GM20431 (cell line): ENCODE results near the gene NCAN.

Experiments used
- in situ Hi-C: fragments of 300-500 bp; cut with MseI, MboI; formaldehyde crosslinking; loops from one replicate; pipeline ENCODE4 v1.15.0; 2020; ENCODE audit warnings: low sequenced_read_pairs; ENCODE audit not compliant: unreplicated experiment

Gene NCAN

DNA sequence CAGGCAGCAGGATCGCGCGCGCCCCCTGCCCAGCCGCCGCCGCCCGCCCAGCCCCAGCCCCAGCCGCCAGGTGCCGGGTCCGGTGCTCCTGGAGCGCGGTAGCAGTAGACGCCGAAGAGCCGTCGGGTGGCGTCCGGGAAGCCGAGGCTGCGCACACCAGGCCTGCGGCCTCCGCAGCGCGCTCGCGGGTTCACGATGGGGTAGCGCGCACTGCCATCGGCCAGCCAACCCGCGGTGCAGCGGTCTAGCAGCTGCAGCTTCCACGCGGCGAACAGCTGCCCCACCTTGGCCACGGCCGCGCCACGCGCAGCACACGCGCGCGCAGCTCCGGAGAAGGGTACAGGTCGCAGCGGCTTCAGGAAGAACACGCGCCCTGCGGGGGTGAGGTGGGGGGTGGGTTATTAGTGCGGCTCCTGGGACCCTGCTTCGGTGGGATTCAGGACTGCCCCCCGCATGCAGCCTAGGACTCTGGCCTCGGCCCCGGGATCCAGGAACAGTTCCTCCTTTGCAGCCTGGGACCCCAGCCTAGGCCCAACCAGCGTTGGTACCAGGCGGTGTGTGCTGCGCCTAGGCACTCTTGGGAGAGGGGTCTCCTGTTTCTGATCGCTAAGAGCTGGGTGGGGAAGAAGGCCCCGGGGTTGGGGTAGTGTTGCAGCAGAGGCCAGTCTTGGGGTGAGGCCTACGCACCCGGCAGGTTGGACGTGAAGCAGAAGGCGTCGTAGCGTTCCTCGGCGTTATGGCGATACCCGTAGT lies 46.3 kb downstream of the NCAN start:
- in situ Hi-C loops: no loop called here

DNA sequence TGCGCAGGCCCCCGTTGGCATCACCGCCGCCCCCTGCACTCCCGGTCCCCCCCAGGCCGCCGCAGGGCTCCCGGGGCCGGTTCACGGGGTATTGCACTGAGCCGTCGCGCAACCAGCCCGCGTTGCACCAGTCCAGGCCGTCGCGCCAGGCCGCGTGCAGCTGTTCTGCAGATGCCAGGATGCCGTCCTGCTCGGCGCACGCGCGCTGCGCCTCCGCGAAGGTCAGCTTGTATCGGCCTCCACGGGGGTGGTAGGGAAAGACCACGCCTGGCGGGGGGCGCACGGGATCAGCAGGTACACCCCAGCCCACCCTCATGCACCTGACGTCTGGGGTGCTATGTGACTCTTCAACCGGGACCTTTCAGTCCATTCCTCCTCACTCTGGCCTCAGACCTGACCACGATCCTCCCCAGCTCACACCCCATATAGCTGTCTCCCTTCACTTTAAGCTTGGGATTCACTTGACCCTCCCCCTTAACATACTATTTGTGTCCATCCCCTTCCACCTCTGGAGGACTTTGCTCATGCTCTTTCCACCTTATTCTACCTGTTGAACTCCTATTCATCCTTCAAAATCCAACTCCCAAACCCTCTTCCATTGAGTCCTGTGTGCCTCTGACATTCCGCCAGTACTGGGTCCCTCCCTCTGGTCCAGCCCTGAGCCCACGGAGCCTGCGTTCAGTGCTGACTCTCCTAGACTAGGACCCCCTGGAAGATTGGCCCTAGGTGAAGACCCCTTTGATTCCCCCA lies 47.0 kb downstream of the NCAN start:
- in situ Hi-C loops: no loop called here

GRCh38 chr19:19259741-19260140 lies 48.0 kb downstream of the NCAN start:
- in situ Hi-C loops: no loop called here

DNA sequence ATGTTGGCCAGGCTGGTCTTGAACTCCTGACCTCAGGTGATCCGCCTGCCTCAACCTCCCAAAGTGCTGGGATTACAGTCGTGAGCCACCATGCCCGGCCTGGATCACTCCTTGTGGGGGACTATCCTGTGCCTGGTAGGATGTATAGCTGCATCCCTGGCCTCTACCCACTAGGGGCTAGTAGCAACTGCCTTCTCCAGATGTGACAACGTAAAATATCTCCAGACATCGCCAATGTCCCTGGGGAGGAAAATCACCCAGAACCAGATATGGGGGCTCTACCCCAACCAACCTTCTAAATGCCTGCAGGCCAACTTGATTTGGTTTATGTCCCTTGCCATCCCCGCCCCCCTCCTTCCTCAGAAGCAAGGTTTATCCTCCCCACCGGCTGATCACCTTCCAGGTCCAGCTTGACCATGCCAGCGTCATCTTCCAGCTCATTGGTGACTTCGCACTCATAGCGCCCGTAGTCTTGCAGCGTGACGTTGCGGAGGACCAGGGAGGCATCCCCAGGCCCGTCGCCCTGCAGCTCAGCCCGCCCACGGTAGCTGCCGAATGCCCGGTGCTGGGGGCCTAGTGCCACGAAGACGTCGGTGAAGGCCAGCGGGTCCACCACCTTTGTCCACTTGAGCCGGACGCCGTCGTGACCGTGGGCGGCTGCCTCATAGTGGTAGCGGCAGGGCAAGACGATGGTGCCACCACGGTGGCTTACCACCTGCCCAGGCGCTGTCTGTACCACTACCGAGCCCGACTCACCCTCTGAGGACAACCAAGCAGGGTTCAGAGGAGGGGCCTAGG lies 48.9 kb downstream of the NCAN start:
- in situ Hi-C loops: no loop called here

DNA sequence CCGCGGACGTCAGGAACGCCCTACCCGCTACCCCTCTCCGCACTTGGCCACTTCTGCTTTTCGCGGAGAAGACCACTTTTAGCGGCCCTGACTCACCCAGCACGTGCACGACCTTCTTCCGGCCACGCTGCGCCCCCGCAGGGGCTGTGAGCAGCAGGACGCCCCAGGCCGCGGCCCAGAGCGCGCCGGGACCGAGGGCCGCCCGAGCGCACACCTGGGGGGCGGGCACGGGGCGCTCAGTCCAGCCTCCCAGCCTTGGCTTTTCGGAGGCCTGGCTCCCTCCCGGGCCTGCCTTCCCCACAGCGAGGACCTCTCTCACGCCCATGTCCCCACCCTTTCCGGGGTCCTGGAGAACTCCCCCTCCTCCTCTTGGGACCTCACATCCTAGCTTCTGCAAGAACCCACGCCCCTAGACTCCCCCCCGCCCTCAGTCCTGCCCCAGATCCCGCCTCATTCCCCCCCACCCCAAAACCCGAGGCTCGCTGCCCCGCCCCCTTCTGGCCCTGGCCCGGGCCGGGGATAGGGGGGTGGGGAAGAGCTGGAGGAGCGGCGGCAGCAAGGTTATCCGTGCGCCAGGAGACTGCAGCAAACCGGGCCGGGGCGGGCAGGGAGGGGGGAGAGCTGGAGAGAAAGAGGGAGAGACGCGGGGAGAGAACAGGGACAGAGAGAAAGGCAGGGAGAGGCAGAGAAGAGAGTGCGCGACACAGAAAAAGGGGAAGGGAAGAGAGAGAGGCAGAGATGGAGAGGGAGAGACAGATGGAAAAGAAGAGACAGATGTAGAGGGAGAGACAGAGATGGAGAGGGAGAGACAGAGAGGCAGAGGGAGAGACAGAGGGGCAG lies 49.8 kb downstream of the NCAN start:
- in situ Hi-C loops: no loop called here

DNA sequence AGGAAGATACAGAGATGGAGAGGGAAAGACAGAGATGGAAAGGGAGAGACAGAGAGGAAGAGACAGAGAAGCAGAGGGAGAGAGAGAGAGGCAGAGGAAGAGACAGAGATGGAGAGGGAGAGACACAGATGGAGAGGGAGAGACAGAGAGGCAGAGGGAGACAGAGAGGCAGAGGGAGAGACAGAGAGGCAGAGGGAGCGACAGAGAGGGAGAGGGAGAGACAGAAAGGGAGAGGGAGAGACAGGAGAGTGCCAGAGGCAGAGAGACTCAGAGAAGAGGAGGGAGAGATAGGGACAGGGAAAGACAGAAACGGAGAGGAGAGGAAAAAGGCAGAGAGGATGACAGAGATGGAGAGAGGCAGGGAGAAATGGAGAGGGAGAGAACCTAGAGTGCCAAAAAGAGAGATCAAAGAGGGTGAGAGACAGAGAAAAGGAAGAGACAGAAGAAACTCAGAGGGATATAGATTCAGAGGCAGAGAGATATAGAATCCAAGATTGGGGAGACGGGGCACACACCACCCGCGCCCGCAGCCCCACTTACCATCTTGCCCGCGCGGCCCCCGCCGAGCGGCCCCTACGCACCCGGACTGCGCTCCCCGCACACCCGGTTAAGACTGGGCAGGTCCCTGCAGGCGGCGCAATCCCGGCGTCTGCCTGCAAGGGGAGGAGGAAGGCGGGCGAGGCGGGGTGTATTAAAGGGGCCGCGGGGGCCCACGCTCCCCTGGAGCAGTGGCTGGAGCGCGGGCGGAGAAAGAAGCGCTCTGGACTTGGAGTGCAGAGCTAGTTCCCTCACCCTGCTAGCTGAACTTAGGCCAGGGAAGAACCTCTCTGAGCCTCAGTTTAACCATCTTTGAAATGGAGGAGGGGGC lies 50.7 kb downstream of the NCAN start:
- in situ Hi-C loops: no loop called here

DNA sequence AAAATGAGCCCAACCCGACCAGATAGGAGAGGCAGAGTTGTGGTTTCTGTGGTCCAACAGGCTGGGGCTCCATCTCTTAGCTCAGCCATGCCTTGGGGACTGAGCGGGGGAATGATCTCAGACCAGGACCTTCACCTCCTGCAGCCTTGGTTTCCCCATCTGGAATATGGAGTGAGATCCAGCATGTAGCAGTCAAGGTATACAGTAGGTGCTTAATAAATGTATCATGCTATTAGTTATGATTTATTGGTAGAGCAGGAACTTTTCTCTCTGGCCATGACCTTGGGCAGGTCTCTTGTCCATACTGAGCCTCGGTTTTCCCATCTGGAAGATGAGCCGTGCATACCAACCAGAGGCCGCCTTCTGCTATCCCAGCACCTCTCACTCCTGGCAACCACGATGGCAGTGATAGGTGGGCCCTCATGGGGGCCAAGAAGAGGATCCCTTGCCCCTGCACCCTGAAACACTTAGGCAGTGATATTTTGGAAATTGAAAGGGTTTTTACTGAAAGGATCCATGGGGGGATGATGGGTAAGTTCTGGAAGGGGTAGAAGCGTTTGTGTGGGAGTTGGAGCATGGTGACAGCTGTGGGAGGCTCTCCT lies 52.2 kb downstream of the NCAN start:
- in situ Hi-C loops: no loop called here

DNA sequence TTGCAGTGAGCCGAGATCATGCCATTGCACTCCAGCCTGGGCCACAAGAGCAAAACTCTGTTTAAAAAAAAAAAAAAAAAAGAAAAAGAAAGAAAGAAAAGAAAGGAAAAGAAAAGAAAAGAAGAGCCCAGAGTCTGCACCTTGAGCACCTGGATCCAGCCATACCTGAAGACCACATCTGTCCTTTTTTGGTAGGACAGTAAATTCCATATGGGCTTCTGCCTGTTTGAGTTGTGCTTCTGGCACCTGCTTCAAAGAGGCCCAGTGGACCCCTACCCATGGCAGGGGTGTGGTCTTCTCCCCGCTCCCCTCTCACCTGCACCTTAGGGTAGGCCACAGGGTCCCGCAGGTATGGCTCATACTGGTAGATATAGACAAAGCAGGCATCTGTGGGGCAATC lies 55.5 kb downstream of the NCAN start:
- in situ Hi-C loops: no loop called here

- in situ Hi-C loops: no loop called here
Measured at GRCh38 chr19:19268453-19269385, 57.0 kb downstream of the NCAN start.

GRCh38 chr19:19269952-19270694 lies 58.4 kb downstream of the NCAN start:
- in situ Hi-C loops: no loop called here

GRCh38 chr19:19270749-19271571 lies 59.2 kb downstream of the NCAN start:
- in situ Hi-C loops: no loop called here

- in situ Hi-C loops: no loop called here
Measured at GRCh38 chr19:19271828-19272599, 60.3 kb downstream of the NCAN start.

DNA sequence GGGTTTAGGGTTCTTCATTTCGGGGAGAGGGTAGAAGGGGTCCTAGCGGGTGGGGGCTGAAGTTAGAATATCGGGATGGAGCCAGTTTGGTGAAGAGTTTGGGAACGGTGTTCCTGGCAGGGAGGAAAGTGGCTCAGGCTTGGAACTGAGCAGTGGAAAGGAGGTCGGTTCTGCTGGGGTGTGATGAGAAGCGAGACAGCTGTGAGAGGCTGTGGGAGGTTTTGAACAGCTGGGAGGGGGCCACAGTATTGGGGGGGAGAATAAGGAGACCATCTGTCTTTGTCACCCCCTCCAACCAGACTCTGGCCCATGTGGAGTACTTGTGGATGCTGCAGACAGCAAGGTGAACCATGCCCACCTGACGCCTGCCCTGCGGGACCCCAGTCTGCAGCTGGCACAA lies 62.4 kb downstream of the NCAN start:
- in situ Hi-C loops: no loop called here

- in situ Hi-C loops: no loop called here
Measured at GRCh38 chr19:19274716-19275565, 63.2 kb downstream of the NCAN start.

DNA sequence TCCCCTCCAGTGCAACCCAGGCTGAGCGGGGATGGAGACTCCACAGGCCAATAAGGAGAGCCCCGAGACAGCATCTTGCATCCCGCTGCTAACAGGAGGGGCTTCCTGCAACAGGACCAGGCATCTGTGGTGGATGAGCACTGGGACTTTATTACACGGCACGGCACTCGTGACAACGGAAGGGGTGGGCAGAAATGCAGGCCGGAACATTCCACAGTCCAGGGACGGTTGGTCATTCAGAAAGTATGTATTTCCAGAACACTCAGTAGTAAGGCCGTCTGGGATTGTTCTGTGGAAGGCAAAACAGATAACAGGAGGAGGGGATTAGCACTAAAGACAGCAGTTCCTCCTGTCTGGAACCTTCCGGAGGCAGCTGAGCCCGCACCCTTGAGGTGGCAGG lies 64.6 kb downstream of the NCAN start:
- in situ Hi-C loops: no loop called here
